ENCODE data around the gene CYP26A1.

Gene CYP26A1

GRCh38 chr10:93073539-93074146 lies at the start of gene CYP26A1:
Gene CYP26A1 (plus strand): TSS chr10:93073893. CDS start chr10:93073935, 42 bp downstream.
- DNase-seq = no peak

DNA sequence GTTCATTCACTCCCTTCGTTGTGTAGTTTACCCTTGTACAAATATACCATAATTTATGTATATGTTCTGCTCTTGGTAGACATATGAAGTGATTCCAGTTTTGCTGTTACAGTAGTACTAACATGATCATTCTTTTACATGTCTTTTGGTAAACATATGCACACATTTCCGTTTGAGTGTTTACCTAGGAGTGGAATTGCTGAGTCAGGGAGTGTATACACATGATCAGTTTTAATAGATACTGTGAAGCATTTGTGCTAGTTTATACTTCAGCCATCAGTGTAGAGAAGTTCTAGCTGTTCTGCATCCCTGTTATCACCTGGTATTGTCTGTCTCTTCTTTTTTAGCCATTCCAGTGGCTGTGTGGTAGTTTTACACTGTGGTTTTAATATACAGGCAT lies 47.6 kb upstream of the CYP26A1 start:
- DNase-seq = no peak

DNA sequence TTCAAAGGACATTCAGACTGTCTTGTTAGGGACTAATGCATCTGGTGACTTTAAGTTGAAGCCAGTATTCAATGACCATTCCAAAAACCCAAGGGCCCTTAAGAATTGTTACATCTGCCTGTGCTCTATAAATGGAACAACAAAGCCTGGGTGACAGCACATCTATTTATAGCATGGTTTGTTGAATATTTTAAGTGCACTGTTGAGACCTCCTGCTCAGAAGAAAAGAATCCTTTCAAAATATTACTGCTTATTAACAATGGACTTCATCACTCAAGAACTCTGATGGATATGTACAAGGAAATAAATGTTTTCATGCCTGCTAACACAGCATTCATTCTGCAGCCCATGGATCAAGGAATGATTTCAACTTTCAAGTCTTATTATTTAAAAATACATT lies 46.2 kb upstream of the CYP26A1 start:
- no peak for DNase-seq

DNA sequence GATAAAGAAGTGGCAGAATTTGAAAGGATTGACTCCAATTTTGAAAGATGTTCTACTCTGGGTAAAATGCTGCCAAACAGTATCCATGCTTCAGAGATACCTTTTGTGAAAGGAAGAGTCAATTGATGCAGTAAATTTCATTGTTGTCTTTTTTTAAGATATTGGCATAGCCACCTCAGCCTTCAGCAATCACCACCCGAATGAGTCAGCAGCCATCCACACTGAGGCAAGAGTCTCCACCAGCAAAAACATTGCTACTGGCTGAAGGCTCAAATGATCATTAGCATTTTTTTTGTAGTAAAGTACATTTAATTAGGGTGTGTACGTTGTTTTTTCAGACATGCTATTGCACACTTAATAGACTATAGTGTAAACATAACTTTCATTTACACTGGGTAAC lies 44.8 kb upstream of the CYP26A1 start:
- DNase-seq = no peak

- no peak for DNase-seq
These were observed 43.3 kb upstream of the CYP26A1 start for GRCh38 chr10:93030409-93030808.

DNA sequence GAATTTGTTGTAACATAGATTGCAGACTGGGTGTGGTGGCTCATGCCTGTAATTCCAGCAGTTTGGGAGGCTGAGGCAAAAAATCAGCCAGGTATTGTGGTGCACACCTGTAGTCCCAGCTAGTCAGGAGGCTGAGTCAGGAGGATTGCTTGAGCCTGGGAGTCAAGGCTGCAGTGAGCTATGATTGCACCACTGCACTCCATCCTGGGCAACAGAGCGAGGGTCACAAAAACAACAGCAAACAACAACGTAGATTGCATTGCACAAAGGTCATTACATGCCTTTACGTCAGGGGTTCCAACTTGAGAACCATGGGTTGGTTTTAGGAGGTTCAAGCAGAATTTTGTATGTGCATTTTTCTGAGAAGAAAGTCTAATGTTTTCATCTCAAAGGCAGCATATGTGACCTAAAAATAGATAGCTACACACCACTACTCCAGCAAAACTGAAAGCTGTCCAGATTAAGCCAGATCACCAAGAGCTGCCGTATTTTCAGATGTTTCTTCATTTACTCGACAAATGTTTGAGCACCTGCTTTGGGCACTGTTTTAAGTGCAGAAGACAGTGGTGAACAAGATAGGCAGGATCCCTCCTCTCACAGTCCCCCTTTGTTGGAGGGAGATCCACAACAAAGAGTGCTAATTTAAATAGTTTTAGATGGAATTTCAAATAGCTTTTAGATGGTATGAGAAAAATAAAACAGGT lies 41.4 kb upstream of the CYP26A1 start:
- DNase-seq = no peak

DNA sequence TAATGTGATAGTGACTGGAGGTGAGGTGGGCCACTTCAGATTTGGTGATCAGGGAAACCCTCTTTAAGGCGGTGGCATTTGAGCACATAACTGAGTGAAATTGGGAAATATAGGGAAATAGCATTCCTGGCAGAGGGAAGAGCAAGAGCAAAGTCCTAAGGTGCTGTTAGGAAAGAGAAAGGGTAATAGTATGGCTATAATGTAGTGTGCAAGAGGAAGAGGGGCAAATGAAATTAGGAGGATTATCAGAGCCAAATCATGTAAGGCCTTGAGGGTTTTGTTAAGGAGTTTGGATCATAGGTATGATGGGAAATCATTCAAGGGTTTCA lies 40.9 kb upstream of the CYP26A1 start:
- DNase-seq = no peak

- DNase-seq = no peak
These were observed 39.3 kb upstream of the CYP26A1 start for GRCh38 chr10:93034426-93034825.

GRCh38 chr10:93039110-93039509 lies 34.6 kb upstream of the CYP26A1 start:
- DNase-seq = no peak

- DNase-seq = no peak
These were observed 34.0 kb upstream of the CYP26A1 start for GRCh38 chr10:93039721-93040120.

DNA sequence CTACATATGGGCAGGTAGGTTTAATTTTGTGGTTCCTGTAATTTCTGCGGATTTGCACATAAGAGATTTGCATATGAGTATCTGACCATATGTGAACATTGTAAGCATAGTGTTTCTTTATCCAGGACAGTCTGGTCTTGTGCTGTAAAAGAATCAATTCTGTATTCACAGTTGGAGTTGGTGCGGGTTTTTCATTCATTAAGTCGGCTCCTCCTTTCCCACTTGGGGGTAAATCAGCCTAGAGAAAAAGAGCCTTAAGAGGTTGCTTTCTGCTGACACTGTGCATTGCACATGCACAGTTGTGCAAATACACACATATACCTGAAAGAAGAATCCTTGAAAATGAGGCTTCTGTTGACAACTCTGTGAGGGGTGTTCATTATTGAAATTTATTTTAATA lies 19.2 kb upstream of the CYP26A1 start:
- no peak for DNase-seq

- no peak for DNase-seq
These were observed 15.6 kb upstream of the CYP26A1 start for GRCh38 chr10:93058139-93058538.

GRCh38 chr10:93059975-93060886 lies 13.5 kb upstream of the CYP26A1 start, which contains the start of gene CYP26C1:
Gene CYP26C1 (plus strand): TSS chr10:93060798. CDS start chr10:93061264, 466 bp downstream.
- no peak for DNase-seq

- DNase-seq = no peak
These were observed 12.7 kb upstream of the CYP26A1 start for GRCh38 chr10:93060887-93061593.

DNA sequence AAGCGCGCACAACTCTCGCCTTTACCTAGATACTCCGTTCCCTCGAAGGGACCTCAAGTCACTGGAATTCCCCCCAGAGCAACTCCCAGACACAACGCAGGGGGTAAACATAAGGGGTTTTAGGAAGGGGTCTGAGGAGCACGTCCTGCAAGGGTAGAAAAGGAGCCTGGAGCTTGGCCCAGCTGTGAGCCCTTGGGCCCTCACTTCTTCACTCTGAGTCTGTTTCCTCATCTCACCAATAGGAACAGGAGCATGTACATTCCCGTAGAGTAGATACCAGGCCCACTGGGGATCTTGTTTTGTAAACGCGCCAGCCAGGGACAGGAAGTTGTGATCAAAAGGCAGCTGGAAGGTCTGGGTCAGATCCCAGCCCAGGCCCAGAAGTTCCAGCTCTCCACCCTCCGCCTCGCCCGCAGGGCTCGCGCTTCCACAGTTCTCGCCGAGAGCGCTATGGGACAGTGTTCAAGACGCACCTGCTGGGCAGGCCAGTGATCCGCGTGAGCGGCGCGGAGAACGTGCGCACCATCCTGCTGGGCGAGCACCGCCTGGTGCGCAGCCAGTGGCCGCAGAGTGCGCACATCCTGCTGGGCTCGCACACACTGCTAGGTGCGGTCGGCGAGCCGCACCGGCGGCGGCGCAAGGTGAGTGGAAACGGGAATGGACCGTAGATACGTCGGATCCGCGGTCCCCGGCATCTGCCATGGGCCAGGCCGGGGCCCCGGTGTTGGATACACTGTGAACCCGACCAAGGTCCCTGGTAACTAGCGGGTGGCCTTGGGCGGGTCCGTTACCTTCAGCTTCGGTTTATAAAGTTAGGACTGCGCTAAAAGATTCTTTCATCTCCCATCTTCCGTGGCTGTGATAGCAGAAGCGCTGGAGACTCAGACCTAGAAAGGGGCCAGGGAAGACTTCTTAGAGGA lies 11.8 kb upstream of the CYP26A1 start:
- no peak for DNase-seq

DNA sequence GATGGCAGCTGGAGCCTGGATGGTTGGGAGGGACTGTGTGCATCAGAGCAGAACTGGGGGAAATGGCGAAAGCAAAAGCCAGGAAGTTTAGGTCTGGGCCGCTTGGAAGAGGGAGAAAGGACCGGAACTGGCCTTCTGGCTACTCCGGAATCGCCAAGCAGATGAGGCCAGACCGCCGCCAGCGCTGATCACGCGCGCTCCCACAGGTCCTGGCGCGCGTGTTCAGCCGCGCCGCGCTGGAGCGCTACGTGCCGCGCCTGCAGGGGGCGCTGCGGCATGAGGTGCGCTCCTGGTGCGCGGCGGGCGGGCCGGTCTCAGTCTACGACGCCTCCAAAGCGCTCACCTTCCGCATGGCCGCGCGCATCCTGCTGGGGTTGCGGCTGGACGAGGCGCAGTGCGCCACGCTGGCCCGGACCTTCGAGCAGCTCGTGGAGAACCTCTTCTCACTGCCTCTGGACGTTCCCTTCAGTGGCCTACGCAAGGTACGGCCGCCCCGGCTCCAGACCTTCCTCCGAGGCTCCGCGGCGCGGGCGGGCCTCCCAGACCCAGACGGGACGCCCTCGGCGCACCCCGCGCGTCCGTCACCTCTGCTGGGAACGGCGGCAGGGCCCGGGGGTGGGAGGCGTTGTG lies 11.1 kb upstream of the CYP26A1 start:
- no peak for DNase-seq

- DNase-seq = no peak
These were observed 10.3 kb upstream of the CYP26A1 start for GRCh38 chr10:93063144-93063976.

- no peak for DNase-seq
These were observed 9.6 kb upstream of the CYP26A1 start for GRCh38 chr10:93063977-93064660.

GRCh38 chr10:93064874-93065660 lies 8.6 kb upstream of the CYP26A1 start:
- DNase-seq = no peak

Measured in NCI-H774 (cell line).